ENCODE data around the gene NEBL.

The NEBL gene

DNA sequence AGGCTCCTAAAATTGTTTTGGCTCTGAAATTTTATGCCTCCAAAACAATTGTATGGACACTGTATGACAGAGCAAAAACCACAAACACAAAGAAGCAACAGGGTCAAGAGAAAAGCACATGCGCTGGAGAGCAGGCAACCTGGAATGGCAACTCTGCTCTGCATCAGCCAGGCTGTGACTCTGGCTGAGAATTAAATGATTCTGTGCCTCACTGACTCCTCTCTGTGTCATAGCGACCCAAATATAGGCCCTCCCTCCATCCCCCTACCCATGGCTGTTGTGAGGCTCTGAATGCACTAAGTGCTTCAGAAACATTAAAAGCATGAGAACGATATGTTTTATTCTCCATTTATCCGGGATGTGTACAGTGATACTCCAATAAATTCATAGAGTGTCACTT, 24.9 kb upstream of the NEBL start:
- H3K36me3 Mint-ChIP-seq (ENCODE audit: low read depth) = no peaks in the 10 kb centered on the region
- DNase-seq = no peak
- no peak overlapping the region for H3K27ac Mint-ChIP-seq
- no peak overlapping the region for H3K4me3 Mint-ChIP-seq
- H3K9me3 Mint-ChIP-seq = no peaks in the 10 kb centered on the region
- TF ChIP-seq, protein P1, sequence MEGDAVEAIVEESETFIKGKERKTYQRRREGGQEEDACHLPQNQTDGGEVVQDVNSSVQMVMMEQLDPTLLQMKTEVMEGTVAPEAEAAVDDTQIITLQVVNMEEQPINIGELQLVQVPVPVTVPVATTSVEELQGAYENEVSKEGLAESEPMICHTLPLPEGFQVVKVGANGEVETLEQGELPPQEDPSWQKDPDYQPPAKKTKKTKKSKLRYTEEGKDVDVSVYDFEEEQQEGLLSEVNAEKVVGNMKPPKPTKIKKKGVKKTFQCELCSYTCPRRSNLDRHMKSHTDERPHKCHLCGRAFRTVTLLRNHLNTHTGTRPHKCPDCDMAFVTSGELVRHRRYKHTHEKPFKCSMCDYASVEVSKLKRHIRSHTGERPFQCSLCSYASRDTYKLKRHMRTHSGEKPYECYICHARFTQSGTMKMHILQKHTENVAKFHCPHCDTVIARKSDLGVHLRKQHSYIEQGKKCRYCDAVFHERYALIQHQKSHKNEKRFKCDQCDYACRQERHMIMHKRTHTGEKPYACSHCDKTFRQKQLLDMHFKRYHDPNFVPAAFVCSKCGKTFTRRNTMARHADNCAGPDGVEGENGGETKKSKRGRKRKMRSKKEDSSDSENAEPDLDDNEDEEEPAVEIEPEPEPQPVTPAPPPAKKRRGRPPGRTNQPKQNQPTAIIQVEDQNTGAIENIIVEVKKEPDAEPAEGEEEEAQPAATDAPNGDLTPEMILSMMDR (IDR thresholded peaks at IDR 0.05) = no peak
- H3K4me1 Mint-ChIP-seq = no peaks in the 10 kb centered on the region
- H3K27me3 Mint-ChIP-seq (ENCODE audit: low read depth, poor library complexity) = no peaks in the 10 kb centered on the region

DNA sequence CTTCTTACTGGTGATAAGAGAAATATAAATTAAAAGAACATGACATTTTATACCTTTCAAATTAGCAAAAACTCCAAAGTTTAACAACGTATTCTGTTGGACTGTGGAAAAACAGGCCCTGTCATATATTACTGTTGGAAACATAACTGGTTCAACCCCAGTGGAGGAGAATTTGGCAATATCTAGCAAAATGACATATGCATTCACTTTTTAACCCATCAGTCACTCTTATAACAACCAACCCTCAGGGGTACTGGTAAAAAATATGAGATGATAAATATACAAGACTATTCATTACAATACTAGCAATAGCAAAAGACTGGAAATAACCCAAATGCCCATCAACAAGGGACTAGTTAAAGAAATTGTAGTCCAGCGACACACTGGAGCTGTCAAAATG, 22.9 kb upstream of the NEBL start:
- H3K4me3 Mint-ChIP-seq = no peak overlapping the region
- H3K36me3 Mint-ChIP-seq (ENCODE audit: low read depth) = no peaks in the 10 kb centered on the region
- H3K27me3 Mint-ChIP-seq (ENCODE audit: low read depth, poor library complexity) = no peaks in the 10 kb centered on the region
- H3K9me3 Mint-ChIP-seq = no peaks in the 10 kb centered on the region
- TF ChIP-seq, protein P1 (IDR thresholded peaks at IDR 0.05) = no peak
- H3K4me1 Mint-ChIP-seq = no peaks in the 10 kb centered on the region
- no peak for DNase-seq
- H3K27ac Mint-ChIP-seq = no peak overlapping the region

DNA sequence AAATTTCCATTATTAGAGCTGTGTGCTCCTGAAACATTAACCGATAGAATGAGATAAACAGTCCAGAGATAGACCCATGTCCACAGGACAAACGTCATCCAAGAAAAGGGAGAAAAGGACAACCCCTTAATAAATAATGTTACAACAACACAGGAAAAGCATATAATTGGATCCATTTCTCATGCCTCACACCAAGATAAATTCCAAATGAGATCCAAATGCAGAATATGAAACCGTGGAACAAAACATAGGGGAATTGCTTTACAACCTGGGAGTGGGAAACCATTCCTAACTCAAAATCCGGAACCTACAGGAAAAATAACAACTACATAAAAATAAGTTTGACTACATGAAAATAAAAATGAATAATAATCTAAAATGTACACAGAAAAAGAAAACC, 22.4 kb upstream of the NEBL start:
- no peak overlapping the region for H3K4me3 Mint-ChIP-seq
- H3K36me3 Mint-ChIP-seq (ENCODE audit: low read depth) = no peaks in the 10 kb centered on the region
- DNase-seq = no peak
- no peaks in the 10 kb centered on the region for H3K27me3 Mint-ChIP-seq (ENCODE audit: low read depth, poor library complexity)
- TF ChIP-seq, protein P1 (IDR thresholded peaks at IDR 0.05) = no peak
- no peaks in the 10 kb centered on the region for H3K9me3 Mint-ChIP-seq
- H3K4me1 Mint-ChIP-seq = no peaks in the 10 kb centered on the region
- no peak overlapping the region for H3K27ac Mint-ChIP-seq

DNA sequence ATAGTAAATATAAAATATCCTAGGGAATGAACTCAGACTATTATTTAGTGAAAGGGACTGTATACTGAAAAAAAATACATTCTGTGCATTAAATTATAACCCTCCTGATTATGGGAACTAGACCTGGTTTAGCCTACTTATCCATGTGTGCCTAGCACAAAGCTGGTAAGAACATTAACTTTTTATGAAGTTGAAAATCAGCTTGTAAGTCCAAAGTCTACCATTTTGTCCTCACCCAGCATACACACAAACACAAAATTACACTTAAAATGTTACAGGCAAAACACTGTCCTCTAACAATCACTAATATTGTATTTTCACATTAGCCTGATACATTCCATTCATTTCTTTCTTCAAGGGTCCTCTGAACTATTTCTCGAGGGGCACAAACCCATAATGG, 19.9 kb upstream of the NEBL start:
- Mint-ChIP-seq H3K36me3 (ENCODE audit: low read depth) (no peaks in the 10 kb centered on the region), H3K9me3 (no peaks in the 10 kb centered on the region), H3K27ac (no peak overlapping the region), H3K4me3 (no peak overlapping the region), H3K27me3 (ENCODE audit: low read depth, poor library complexity) (no peaks in the 10 kb centered on the region), H3K4me1 (no peaks in the 10 kb centered on the region)
- TF ChIP-seq, protein P1 (IDR thresholded peaks at IDR 0.05) = no peak
- DNase-seq = no peak

DNA sequence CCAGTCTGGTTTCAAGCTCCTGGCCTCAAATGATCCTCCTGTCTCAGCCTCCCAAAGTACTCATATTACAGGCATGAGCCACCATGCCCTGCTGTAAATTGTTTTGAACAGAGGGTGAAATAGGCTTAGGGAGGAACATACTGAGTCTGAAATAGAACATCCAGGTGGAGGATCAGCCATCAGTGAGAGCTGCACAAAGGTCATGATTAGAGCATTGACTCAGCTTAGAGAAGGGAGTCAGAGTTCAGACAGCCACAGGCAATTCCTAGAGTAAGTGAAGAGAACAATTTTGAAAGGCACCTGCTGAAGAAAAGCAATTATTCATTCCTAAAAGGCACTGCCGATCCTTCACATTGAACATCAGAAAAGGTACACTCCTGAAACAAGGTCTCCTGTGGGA, 15.9 kb upstream of the NEBL start:
- no peaks in the 10 kb centered on the region for H3K4me1 Mint-ChIP-seq

DNA sequence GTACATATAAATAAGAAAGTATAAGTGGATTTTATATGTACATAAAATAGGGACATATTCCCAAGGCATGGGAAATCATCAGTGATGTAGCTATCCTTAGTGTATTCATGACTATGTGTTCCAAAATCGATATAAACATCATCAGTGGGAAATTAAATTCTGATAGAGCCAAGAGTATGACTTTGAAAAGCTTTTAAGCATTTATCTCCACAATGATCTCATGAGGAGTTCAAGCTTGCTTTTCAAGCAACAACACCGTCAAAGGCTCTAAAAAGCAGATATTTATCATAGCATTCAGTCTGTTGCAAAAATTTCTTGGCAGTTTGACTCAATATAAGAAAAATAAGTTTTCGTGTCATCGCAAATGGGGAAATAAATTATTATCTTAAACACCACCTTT, 14.5 kb upstream of the NEBL start:
- Mint-ChIP-seq H3K27ac (no peak overlapping the region), H3K9me3 (no peaks in the 10 kb centered on the region), H3K27me3 (ENCODE audit: low read depth, poor library complexity) (no peaks in the 10 kb centered on the region), H3K4me1 (no peaks in the 10 kb centered on the region), H3K4me3 (no peak overlapping the region), H3K36me3 (ENCODE audit: low read depth) (no peaks in the 10 kb centered on the region)
- TF ChIP-seq, protein P1 (IDR thresholded peaks at IDR 0.05) = no peak
- no peak for DNase-seq

More for the DNA sequence above, 15.9 kb upstream of the NEBL start:
- Mint-ChIP-seq H3K27ac (no peak overlapping the region), H3K9me3 (no peaks in the 10 kb centered on the region), H3K4me3 (no peak overlapping the region), H3K27me3 (ENCODE audit: low read depth, poor library complexity) (no peaks in the 10 kb centered on the region), H3K36me3 (ENCODE audit: low read depth) (no peaks in the 10 kb centered on the region)
- TF ChIP-seq, protein P1 (IDR thresholded peaks at IDR 0.05) = no peak
- no peak for DNase-seq

All from nephron progenitor cell (in vitro differentiated cells).